Coronary artery (tissue), 2 donors: Measurements from ENCODE around the gene IDI2.

ENCODE experiments used
- DNase-seq: peaks from one replicate; pipeline ENCODE4 v3.0.0-alpha.2; 2017; ENCODE audit warnings: low spot score
- H3K27ac ChIP-seq, 2 donors: fragments of 200-600 bp; sonication (generic); one replicate each; pipeline ENCODE4 v1.5.1; 2016 to 2019
- H3K4me3 ChIP-seq: fragments of 200-600 bp; sonication (generic); 2 replicates; pipeline ENCODE4 v1.5.1; 2016; ENCODE audit warnings: mild to moderate bottlenecking, moderate library complexity
- TF ChIP-seq, protein P1 (sequence below): fragments of 200-600 bp; sonication (generic); IDR thresholded peaks from one replicate; pipeline ENCODE4 v1.5.1; 2019; ENCODE audit warnings: antibody characterized with exemption

Gene IDI2

GRCh38 chr10:1009071-1009494 is 16.6 kb downstream of the IDI2 start:
- no peak for DNase-seq
- Histone ChIP-seq H3K27ac (no peak overlapping the region), H3K4me3 (no peak overlapping the region)
- TF ChIP-seq, protein P1, sequence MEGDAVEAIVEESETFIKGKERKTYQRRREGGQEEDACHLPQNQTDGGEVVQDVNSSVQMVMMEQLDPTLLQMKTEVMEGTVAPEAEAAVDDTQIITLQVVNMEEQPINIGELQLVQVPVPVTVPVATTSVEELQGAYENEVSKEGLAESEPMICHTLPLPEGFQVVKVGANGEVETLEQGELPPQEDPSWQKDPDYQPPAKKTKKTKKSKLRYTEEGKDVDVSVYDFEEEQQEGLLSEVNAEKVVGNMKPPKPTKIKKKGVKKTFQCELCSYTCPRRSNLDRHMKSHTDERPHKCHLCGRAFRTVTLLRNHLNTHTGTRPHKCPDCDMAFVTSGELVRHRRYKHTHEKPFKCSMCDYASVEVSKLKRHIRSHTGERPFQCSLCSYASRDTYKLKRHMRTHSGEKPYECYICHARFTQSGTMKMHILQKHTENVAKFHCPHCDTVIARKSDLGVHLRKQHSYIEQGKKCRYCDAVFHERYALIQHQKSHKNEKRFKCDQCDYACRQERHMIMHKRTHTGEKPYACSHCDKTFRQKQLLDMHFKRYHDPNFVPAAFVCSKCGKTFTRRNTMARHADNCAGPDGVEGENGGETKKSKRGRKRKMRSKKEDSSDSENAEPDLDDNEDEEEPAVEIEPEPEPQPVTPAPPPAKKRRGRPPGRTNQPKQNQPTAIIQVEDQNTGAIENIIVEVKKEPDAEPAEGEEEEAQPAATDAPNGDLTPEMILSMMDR, result no peak

- DNase-seq, result no peak
- TF ChIP-seq, protein P1, result no peak
- Histone ChIP-seq H3K27ac (no peak overlapping the region), H3K4me3 (no peak overlapping the region)
Measured at GRCh38 chr10:1007583-1007982, 18.1 kb downstream of the IDI2 start.

DNA sequence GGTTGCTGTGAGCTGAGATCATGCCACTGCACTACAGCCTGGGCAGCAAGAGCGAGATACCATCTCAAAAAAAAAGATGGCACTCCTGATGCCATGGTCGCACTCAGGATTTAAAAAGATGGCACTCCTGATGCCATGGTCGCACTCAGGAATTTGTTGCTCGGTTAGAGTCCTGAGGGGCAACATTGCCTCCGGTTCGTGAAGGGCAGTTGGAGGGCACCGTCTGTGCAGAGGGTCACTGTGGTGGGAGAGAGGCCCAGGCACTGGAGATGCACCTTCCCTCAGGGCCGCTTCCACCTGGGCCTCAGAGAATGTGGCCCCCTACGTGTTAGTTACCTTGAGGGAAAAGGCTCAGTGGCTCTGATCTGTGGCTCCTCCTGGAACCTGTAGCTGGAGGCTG is 19.1 kb downstream of the IDI2 start:
- TF ChIP-seq, protein P1, result no peak
- H3K27ac ChIP-seq, result no peak overlapping the region
- no peak for DNase-seq

DNA sequence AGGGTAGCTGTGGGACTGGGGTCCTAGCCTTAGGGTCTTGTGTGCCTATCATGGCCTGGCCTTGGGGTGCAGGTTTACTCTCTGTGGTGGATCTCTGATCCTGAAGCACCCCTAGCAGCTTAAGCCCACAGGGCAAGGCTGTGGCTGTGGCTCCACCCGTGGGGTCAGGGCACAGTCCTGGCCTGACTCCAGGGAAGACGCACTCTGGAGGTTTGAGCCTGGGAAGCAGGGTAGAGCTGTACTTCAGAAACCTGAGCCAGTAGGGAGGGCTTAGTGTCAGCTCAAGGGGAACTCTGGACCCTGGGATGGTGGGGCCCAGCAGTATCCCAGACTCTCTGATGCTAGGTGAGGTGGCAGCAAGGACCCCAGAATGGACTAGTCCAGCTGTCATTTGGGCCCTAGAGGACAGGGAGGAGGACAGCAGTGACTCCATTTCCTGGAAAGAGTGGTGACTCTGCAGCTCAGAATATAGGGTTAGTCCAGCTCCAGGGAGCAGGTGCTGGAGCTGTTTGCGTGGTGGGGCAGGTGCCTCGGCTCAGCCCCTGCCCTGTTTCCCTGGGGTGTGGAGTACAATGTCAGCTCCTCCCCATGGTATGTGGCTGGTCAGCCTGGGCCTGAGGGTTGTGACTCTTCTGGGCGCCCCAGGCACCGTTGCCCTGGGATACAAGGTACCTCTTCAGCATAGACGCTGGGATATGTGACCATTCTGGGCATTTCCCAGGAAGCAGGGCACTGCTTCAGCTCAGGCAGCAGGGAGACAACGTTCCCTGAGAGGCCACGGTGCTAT is 21.6 kb downstream of the IDI2 start:
- DNase-seq, result no peak
- no peak overlapping the region for H3K27ac ChIP-seq
- no peak overlapping the region for H3K4me3 ChIP-seq
- TF ChIP-seq, protein P1, result no peak

More for the DNA sequence above, 19.1 kb downstream of the IDI2 start:
- no peak overlapping the region for H3K4me3 ChIP-seq

DNA sequence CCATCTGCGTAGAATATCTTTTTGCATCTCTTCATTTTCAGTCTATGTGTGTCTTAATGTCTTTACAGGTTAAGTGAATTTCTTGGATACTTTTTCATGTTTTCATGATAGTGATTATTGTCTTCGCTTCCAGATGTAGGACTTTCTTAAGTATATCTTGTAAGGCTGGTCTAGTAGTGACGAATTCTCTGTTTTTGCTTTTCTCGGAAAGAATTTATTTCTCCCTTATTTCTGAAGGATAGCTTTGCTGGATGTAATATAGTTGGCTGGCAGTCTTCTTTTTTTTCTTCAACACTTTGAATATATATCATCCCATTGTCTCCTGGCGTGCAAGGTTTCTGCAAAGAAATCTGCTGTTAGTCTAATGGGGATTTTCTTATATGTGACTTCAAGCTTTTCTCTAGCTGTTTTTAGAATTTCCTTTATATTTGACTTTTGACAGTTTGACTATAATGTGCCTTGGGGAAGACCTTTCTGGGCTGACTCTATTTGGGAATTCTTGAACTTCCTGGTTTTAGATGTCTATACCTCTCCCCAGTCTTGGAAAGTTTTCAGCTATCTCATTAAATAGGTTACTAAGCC is 23.1 kb downstream of the IDI2 start:
- no peak overlapping the region for H3K4me3 ChIP-seq
- TF ChIP-seq, protein P1, result no peak
- no peak for DNase-seq
- H3K27ac ChIP-seq, result no peak overlapping the region

GRCh38 chr10:997266-998022 is 28.2 kb downstream of the IDI2 start:
- Histone ChIP-seq H3K4me3 (no peak overlapping the region), H3K27ac (no peak overlapping the region)
- no peak for DNase-seq
- TF ChIP-seq, protein P1, result no peak
